SK-N-SH (cell line): ENCODE data around the gene MST1. TPM values are rescaled to one million over a fixed set of nuclear protein-coding genes. Genes with fewer than 3 reads are reported as not detected.
"Not testable (repeated sequence)": the region's sequence is repeated elsewhere in the genome, so short reads cannot be mapped to it uniquely, and the experiment has no call there.

Experiments used
- CTCF ChIA-PET: fragments of 300-600, 350-600 bp; formaldehyde crosslinking; extraction: SDS; loops from one replicate; lab custom pipeline; 2021; lab: Yijun Ruan, JAX
- POLR2A ChIA-PET: fragments of 350-600 bp; sonication (Branson Sonifier 250); formaldehyde crosslinking; extraction: SDS; loops from one replicate; lab custom pipeline; 2020; ENCODE audit warnings: antibody characterized with exemption, inconsistent platforms; lab: Yijun Ruan, JAX
- DNase-seq: peaks from one replicate; pipeline ENCODE4 v3.0.0; 2012
- H2AFZ ChIP-seq: fragments of 200-600 bp; sonication (generic); 2 replicates; pipeline ENCODE4 v1.8.1; 2016; ENCODE audit warnings: antibody characterized with exemption, mild to moderate bottlenecking, low read depth
- H3F3A ChIP-seq: fragments of 200-600 bp; sonication (generic); replicated peaks from 2 replicates; pipeline ENCODE3; 2016; ENCODE audit warnings: antibody characterized with exemption, mild to moderate bottlenecking; ENCODE audit not compliant: insufficient read depth
- H3K27ac ChIP-seq, 2 experiments: fragments of 200-500 bp in 1 of 2; fragments of 200-600 bp in 1 of 2; sonication (Bioruptor generic) in 1 of 2; sonication (generic), shearing (Covaris generic) in 1 of 2; 2 replicates each; pipeline versions ENCODE4 v1.5.1 to v1.6.1; 2014 to 2016; ENCODE audit warnings: low read depth in 2 of 2, inconsistent platforms in 1 of 2, low read length in 1 of 2, mild to moderate bottlenecking in 1 of 2, mixed read lengths in 1 of 2
- H3K27me3 ChIP-seq: fragments of 200-600 bp; sonication (generic), shearing (Covaris generic); 2 replicates; pipeline ENCODE4 v1.6.1; 2016; ENCODE audit warnings: mixed run types; ENCODE audit not compliant: insufficient read depth
- H3K36me3 ChIP-seq, 2 experiments: fragments of 200-500 bp in 1 of 2; fragments of 200-600 bp in 1 of 2; sonication (Bioruptor generic) in 1 of 2; sonication (generic) in 1 of 2; replicated peaks in 1 of 2; 2 replicates each; pipeline versions ENCODE3 to v1.5.1; 2014 to 2016; ENCODE audit warnings: low read length in 1 of 2, mild to moderate bottlenecking in 1 of 2; ENCODE audit not compliant: insufficient read depth in 2 of 2, control insufficient read depth in 1 of 2
- H3K4me1 ChIP-seq, 2 experiments: fragments of 200-500 bp in 1 of 2; fragments of 200-600 bp in 1 of 2; sonication (Bioruptor generic) in 1 of 2; sonication (generic), shearing (Covaris generic) in 1 of 2; 2 replicates each; pipeline versions ENCODE4 v1.5.1 to v1.6.1; 2014 to 2016; ENCODE audit warnings: low read depth in 1 of 2, low read length in 1 of 2, mixed run types in 1 of 2; ENCODE audit not compliant: insufficient read depth in 2 of 2, control insufficient read depth in 1 of 2
- H3K4me2 ChIP-seq: fragments of 200-600 bp; sonication (generic), shearing (Covaris generic); 2 replicates; pipeline ENCODE4 v1.6.1; 2017; ENCODE audit warnings: mixed run types
- H3K4me3 ChIP-seq, 2 experiments: fragments of 200-500 bp in 1 of 2; fragments of 200-600 bp in 1 of 2; sonication (Bioruptor generic) in 1 of 2; sonication (generic), shearing (Covaris generic) in 1 of 2; 2 replicates each; pipeline versions ENCODE4 v1.5.1 to v1.8.1; 2014 to 2016; ENCODE audit warnings: low read depth in 2 of 2, inconsistent platforms in 1 of 2, low read length in 1 of 2, mild to moderate bottlenecking in 1 of 2, mixed read lengths in 1 of 2, moderate library complexity in 1 of 2
- H3K79me2 ChIP-seq: fragments of 200-600 bp; sonication (generic); 2 replicates; pipeline ENCODE4 v1.8.1; 2017; ENCODE audit warnings: mild to moderate bottlenecking; ENCODE audit not compliant: insufficient read depth
- H3K9ac ChIP-seq: fragments of 200-600 bp; sonication (generic); 2 replicates; pipeline ENCODE4 v1.6.1; 2017; ENCODE audit warnings: mixed run types
- H3K9me2 ChIP-seq: fragments of 200-600 bp; sonication (generic); 2 replicates; pipeline ENCODE4 v1.6.1; 2017; ENCODE audit warnings: mixed run types
- H3K9me3 ChIP-seq: fragments of 200-600 bp; sonication (generic); 2 replicates; pipeline ENCODE4 v1.6.1; 2017; ENCODE audit warnings: mixed run types, mild to moderate bottlenecking, moderate library complexity
- H4K20me1 ChIP-seq: fragments of 200-600 bp; sonication (generic); 2 replicates; pipeline ENCODE4 v1.6.1; 2017; ENCODE audit warnings: mild to moderate bottlenecking, mixed run types; ENCODE audit not compliant: insufficient read depth
- WGBS: methylation state at CpG from one replicate; pipeline ENCODE4 v1.1.6; 2017; ENCODE audit warnings: low lambda C conversion rate; 5-methylcytosine and 5-hydroxymethylcytosine counted together
- polyA plus RNA-seq, 3 experiments: library from polyadenylated mRNA; depleted of rRNA; stranded (reverse); fragments of >200 nt; gene quantifications; 2 replicates each; pipeline ENCODE4 v1.2.3, GENCODE V29; 2012
- TF ChIP-seq, protein P1 (sequence below): IDR thresholded peaks from 2 replicates; pipeline ENCODE4 v1.6.1; 2012; ENCODE audit warnings: mild to moderate bottlenecking, low read depth, low read length, moderate library complexity

Gene MST1
- polyA plus RNA-seq, 1 of the 3 experiments (the other 2 are of a cell fraction), result 35.1 TPM

DNA sequence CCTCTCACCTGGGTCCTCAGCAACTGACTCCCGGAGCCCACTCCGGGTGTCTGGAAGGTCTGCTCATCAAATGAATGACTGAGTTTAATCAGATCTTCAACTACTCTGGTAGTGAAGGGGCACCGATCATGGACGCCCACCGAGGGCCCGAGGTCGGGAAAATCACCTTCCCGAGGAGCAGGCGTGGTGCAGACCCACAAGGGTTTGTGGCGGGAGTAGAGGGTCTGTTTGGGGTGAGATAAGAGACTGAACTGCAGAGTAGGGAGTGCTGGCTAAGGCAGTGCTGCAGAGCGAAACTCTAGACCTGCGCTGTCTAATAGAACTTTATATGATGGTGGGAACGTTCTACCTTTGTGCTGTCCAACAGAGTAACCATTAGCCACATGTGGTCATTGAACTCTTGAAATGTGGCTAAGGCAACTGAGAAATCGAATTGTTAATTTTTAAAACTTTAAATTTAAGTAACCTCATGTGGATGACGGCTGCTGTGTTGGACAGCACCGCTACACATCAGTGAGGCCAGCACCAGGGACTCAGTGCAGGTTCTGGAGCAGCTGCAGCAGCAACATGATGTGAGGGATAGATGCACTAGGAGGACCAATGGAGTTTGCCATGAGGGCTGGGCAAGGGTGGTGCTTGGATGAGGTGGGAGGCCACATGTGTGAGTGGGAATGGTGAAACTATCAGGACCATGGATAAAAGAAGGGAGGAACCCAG, 792 bp upstream of the MST1 start:
- H3K9me2 ChIP-seq, H3K36me3 ChIP-seq, H3K9me3 ChIP-seq, H3F3A ChIP-seq, POLR2A ChIA-PET, H4K20me1 ChIP-seq, H3K27me3 ChIP-seq: not testable (repeated sequence)
- 1% methylated on average over 14 of the region's 16 CpGs for WGBS
- peaks cover 28% of the 10 kb centered on the region for H3K79me2 ChIP-seq
- CTCF ChIA-PET, result interaction anchor here (1.4 kb wide), 1 partner anchor 151 kb away, joined by 3 read pairs; no protein-coding TSS in a partner anchor
- peak overlapping the region; percentile 74; the same call in 1 of the 2 replicates for H2AFZ ChIP-seq
- H3K4me2 ChIP-seq, result peak overlapping the region; percentile 83
- H3K4me1 ChIP-seq, result peaks cover 5 to 27% of the 10 kb centered on the region in 2 experiments; a peak in 2 of 4 replicates
- peak overlapping the region; percentile 87 for H3K9ac ChIP-seq
- peak overlapping the region in 1 of 2 experiments; percentile 84; a peak in 1 of 4 replicates for H3K27ac ChIP-seq
- TF ChIP-seq, protein P1, sequence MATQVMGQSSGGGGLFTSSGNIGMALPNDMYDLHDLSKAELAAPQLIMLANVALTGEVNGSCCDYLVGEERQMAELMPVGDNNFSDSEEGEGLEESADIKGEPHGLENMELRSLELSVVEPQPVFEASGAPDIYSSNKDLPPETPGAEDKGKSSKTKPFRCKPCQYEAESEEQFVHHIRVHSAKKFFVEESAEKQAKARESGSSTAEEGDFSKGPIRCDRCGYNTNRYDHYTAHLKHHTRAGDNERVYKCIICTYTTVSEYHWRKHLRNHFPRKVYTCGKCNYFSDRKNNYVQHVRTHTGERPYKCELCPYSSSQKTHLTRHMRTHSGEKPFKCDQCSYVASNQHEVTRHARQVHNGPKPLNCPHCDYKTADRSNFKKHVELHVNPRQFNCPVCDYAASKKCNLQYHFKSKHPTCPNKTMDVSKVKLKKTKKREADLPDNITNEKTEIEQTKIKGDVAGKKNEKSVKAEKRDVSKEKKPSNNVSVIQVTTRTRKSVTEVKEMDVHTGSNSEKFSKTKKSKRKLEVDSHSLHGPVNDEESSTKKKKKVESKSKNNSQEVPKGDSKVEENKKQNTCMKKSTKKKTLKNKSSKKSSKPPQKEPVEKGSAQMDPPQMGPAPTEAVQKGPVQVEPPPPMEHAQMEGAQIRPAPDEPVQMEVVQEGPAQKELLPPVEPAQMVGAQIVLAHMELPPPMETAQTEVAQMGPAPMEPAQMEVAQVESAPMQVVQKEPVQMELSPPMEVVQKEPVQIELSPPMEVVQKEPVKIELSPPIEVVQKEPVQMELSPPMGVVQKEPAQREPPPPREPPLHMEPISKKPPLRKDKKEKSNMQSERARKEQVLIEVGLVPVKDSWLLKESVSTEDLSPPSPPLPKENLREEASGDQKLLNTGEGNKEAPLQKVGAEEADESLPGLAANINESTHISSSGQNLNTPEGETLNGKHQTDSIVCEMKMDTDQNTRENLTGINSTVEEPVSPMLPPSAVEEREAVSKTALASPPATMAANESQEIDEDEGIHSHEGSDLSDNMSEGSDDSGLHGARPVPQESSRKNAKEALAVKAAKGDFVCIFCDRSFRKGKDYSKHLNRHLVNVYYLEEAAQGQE, result peak; percentile 53; the same call in 1 of the 2 replicates
- peak; percentile 50 for DNase-seq
- peak overlapping the region; percentile 84 to 92 for H3K4me3 ChIP-seq

DNA sequence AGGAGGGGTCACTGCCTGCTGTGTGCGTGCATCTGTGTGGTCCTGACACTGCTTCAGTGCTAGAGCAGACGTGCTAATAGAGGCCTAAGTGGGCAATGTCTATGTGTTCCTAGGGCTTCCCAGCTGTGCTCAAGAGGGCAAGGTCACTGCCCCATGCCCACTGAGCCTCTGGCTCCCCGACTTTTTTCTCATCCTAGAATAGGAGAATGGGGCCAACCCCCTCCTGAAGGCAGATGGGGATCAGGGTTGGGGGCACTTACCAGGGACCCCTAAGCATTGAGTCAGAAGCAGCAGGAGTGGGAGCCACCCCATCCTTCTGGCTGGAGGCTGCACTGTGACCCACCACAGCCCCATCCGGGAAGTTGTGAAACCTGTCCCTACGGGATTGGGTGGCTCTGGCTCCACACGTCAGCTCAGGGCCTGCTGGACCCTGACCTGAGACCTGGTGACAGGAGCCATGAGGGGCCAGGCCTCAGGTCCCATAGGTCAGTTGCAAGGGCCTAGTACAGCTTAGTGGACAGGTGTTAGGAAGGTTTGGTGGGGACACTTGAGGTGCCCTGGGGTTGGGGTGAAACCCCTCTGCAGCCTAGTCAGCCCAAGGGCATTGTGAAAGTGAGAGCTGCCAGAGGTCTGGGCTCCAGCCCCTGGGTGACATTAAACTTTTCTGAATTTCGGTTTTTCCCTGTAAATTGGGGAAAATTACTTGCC, 782 bp downstream of the MST1 start:
- DNase-seq, H3F3A ChIP-seq, H4K20me1 ChIP-seq, H3K27me3 ChIP-seq, H2AFZ ChIP-seq, POLR2A ChIA-PET, H3K9me3 ChIP-seq, H3K36me3 ChIP-seq, H3K9me2 ChIP-seq: not testable (repeated sequence)
- CTCF ChIA-PET, result interaction anchor here (0.9 to 1.4 kb wide), 2 partner anchors 15 to 149 kb away, joined by 3 read pairs; no protein-coding TSS in a partner anchor
- Histone ChIP-seq H3K4me2 (peak overlapping the region; percentile 83), H3K4me1 (peaks cover 5 to 27% of the 10 kb centered on the region in 2 experiments; a peak in 2 of 4 replicates), H3K9ac (peak overlapping the region; percentile 87), H3K4me3 (peak overlapping the region; percentile 84 to 92), H3K27ac (peak overlapping the region; percentile 18 to 25; a peak in 3 of 4 replicates), H3K79me2 (peaks cover 26% of the 10 kb centered on the region)
- WGBS, result 68% methylated on average over 5 of the region's 7 CpGs

DNA sequence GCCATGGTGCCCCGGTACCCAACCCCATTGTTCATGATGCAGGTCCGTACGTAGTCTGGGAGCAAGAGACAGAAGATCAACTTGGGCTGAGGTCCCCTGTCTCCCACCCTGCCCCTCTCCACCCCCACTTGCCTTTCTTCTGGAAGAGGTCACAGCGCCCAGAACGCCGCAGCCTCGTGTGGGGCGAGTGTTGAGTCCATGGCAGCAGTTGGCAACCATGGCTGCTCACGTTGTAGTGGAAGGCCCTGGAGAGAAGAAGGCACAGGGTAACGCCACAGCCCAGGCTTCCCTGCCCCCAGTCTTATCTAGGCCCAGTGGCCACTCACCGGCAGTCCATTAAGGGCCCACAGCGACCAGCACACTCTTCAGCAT, 1.9 kb downstream of the MST1 start:
- H2AFZ ChIP-seq, H3K9me2 ChIP-seq, DNase-seq, H3F3A ChIP-seq, H3K27ac ChIP-seq, H3K4me3 ChIP-seq, H3K9ac ChIP-seq, POLR2A ChIA-PET, H3K4me2 ChIP-seq, H3K27me3 ChIP-seq, H4K20me1 ChIP-seq, CTCF ChIA-PET, H3K9me3 ChIP-seq: not testable (repeated sequence)
- WGBS, result 95% methylated on average over 4 of the region's 12 CpGs
- Histone ChIP-seq H3K79me2 (peaks cover 18% of the 10 kb centered on the region), H3K36me3 (peaks cover 0 to 13% of the 10 kb centered on the region in 2 experiments), H3K4me1 (peaks cover 5 to 27% of the 10 kb centered on the region in 2 experiments; a peak in 2 of 4 replicates)

DNA sequence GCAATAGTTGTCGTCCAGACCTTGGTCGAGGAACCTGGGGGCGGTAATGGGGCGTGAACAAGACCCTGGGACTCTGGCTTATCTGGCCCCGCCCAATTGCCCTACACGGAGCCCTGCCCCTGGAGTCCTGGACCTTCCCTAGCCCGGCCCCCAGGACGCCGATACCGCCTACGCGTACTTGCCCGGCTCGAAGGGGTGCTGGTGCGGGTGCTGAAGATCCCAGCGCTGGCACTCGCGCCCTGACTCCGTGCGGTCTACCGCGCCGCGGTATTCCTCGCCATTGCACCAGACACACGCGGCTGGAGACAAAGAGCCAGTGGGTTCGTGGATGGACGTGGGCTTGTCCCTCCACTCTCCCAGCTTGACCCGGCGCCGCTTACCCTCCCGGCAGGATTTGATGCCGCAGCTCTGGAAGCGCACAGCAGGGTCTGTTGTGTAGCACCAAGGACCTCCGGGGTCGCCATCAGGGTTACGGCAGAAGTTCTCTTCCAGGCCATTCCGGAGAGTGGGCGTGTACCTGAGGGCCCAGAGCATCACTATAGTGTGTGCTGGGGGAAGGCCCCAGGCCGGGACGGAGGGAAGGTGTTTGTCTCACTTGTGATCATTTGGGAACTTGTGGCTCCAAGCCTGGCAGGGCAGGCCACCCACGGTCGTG, 2.4 kb downstream of the MST1 start:
- H3K9me3 ChIP-seq, H3K9ac ChIP-seq, H3K4me2 ChIP-seq, H3K9me2 ChIP-seq, POLR2A ChIA-PET, H3K27me3 ChIP-seq, H3K27ac ChIP-seq, H4K20me1 ChIP-seq, CTCF ChIA-PET, H2AFZ ChIP-seq, H3F3A ChIP-seq: not testable (repeated sequence)
- H3K79me2 ChIP-seq, result peaks cover 18% of the 10 kb centered on the region
- WGBS, result 76% methylated on average over 10 of the region's 44 CpGs
- H3K4me3 ChIP-seq, result peak overlapping the region in 1 of 2 experiments; percentile 24; a peak in 1 of 4 replicates
- H3K4me1 ChIP-seq, result peaks cover 5 to 27% of the 10 kb centered on the region in 2 experiments; a peak in 2 of 4 replicates
- DNase-seq, result peak; percentile 69
- H3K36me3 ChIP-seq, result peaks cover 0 to 18% of the 10 kb centered on the region in 2 experiments

DNA sequence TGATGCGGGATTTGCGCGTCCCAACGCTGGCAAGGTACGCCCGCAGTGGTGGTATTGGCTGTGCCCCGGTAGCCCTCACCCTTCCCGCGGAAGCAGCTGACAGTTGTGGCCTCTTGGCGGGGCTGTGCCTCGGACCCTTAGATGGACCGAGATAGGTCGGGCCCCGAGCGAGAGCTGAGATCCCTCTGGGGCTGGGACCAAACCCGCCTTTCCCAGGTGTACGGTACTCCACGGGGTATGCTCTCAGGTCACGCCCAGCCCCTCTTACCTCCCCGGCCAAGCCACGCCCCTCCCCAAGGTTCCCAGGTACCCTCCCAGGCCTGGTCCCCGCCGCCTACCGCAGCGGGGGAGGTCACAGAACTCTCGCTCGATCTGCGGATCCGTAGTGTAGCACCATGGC, 2.9 kb downstream of the MST1 start:
- H3K79me2 ChIP-seq, result peaks cover 18% of the 10 kb centered on the region
- H3F3A ChIP-seq, H4K20me1 ChIP-seq, CTCF ChIA-PET, H3K9me3 ChIP-seq, DNase-seq, H3K27ac ChIP-seq, H3K27me3 ChIP-seq, POLR2A ChIA-PET, H3K9me2 ChIP-seq, H2AFZ ChIP-seq, H3K4me2 ChIP-seq, H3K9ac ChIP-seq: not testable (repeated sequence)
- H3K36me3 ChIP-seq, result peaks cover 0 to 24% of the 10 kb centered on the region in 2 experiments
- WGBS, result 15% methylated on average over 4 of the region's 29 CpGs
- H3K4me3 ChIP-seq, result peak overlapping the region in 1 of 2 experiments; percentile 24; a peak in 1 of 4 replicates
- peaks cover 5 to 24% of the 10 kb centered on the region in 2 experiments; a peak in 2 of 4 replicates for H3K4me1 ChIP-seq
